ENCODE measurements around the gene LRG1.

The LRG1 gene

DNA sequence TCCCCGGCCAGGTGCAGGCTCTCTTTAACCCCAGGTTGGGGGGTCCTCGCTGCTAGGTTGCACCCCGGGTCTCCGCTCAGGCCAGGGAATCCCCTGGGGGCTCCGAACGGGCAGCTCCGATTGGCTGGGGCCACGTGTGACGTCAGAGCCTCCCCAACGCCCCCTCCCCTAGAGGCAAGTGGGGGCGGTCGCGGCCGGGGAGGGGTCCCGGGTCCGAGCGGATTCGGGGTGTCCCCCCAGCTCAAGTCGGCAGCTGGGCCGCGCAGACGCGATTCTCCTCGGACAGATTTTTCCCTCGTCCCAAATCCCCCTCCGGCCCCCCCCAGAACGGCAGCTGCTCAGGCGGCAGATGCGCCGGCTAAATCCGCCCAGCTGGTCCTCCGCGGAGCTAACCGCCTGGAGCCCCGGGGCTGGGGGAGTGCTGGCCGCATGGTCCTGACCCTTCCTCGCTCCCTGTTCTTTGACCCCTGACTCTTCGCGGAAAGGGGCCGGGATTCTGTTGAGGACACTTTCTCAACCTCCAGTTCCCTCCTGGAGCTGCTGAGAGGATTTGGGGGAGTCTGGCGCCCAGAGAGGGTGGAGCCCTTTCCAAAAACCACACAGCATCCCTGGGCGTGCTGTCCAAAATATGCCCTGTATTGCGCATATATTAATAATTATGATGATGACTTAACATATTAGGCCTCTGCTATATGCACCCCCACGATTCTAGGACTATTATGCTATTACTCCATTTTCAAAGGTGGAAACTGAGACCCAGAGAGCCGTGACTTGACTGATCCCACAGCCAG lies 45.0 kb upstream of the LRG1 start:
- POLR2A ChIA-PET, result no interaction called here

DNA sequence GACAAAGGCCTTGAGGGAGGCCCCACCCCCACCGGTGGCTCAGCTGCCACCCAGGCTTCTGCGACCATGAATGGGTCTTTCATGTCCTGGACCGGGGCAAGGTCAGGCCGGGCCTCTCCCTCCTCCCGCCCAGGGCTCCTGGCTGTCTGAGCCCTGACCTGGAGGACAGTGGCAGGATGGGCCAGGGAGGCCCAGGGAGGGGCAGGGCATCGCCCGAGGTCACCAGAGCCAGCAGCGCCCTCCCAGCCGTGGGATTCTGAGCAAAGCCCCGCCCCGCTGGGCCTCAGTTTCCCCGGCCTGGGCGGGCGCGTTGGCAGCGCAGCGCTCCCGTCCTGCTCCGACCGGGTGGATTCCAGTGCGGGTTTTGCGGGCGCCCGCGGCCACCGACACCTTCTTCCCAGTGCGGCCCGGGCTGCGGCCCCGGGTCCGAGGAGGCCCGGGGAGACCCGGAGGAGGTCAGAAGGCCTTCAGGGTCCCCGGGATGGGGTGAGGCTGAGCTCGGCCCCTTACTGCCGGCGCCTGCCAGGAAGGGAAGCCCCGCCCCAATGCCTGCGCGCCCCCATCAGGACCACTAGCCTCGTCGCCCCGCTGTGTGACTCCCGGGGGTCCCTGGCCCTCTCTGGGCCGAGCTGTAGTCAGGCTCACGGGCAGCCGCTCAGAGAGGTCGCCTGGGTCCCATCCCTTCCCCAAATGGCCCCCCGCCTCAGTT lies 44.3 kb upstream of the LRG1 start:
- CTCF ChIA-PET, result interaction anchor here (1.3 to 3.0 kb wide), 4 partner anchors 13 to 52 kb away, joined by 3 to 14 read pairs (median 5); no protein-coding TSS in a partner anchor
- DNase-seq (ENCODE audit: extremely low spot score), result no peak
- TF ChIP-seq, protein P1, sequence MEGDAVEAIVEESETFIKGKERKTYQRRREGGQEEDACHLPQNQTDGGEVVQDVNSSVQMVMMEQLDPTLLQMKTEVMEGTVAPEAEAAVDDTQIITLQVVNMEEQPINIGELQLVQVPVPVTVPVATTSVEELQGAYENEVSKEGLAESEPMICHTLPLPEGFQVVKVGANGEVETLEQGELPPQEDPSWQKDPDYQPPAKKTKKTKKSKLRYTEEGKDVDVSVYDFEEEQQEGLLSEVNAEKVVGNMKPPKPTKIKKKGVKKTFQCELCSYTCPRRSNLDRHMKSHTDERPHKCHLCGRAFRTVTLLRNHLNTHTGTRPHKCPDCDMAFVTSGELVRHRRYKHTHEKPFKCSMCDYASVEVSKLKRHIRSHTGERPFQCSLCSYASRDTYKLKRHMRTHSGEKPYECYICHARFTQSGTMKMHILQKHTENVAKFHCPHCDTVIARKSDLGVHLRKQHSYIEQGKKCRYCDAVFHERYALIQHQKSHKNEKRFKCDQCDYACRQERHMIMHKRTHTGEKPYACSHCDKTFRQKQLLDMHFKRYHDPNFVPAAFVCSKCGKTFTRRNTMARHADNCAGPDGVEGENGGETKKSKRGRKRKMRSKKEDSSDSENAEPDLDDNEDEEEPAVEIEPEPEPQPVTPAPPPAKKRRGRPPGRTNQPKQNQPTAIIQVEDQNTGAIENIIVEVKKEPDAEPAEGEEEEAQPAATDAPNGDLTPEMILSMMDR (IDR thresholded peaks at IDR 0.05; ENCODE audit: control extremely low read depth, extremely low read depth, low read depth, missing control alignments), result no peak
- POLR2A ChIA-PET, result no interaction called here

More for the DNA sequence above, 45.0 kb upstream of the LRG1 start:
- CTCF ChIA-PET, result interaction anchor here (1.3 to 3.0 kb wide), 5 partner anchors 14 to 51 kb away, joined by 3 to 14 read pairs (median 5); no protein-coding TSS in a partner anchor
- TF ChIP-seq, protein P1 (IDR thresholded peaks at IDR 0.05; ENCODE audit: control extremely low read depth, extremely low read depth, low read depth, missing control alignments), result no peak
- no peak for DNase-seq (ENCODE audit: extremely low spot score)

GRCh38 chr19:4582980-4583842 lies 43.4 kb upstream of the LRG1 start:
- no peak for DNase-seq (ENCODE audit: extremely low spot score)
- POLR2A ChIA-PET, result no interaction called here
- TF ChIP-seq, protein P1 (IDR thresholded peaks at IDR 0.05; ENCODE audit: control extremely low read depth, extremely low read depth, low read depth, missing control alignments), result no peak
- CTCF ChIA-PET, result interaction anchor here (3.0 kb wide), 1 partner anchor 53 kb away, joined by 14 read pairs; no protein-coding TSS in a partner anchor

DNA sequence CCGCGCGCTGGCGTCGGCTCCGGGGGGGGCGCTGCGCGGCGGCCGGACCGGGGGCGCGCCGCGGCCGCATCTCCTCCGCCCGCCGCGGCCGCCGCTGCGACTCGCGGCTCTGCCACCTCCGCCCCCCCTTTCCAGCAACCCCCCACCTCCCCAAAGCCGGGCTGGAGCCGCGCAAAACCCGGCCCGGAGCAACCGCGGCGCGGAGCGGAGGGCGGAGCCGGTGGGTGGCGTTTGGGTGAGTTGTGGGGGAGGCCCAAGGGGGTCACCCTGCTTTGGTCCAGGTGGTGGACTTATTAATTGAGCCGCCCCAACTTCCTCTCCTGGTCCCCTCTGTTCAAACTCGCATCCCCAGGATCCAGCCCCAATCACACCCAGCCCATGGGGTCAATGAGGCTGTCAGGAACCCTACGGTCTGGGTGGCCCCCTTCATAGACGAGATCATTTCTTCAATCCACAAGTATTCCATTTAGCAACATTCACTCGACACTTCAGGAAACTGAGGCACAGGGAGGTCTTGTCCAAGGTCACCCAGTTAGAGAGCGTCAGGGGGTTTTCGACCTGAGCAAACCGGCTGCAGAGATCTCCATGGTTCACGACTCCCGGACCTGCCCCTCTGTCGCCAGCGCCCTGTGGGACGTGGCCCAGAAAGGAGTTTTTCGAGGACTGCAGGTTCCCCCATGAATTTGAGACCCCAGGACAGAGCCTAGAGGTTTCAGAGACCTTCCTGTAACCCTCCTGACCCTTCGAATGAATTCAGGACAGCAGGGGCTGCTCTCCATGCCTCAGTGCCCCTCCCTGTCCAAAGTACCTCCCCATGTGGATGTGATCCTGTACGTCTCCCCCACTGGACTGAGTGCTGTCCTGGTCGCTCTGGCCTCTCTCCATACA lies 42.1 kb upstream of the LRG1 start:
- POLR2A ChIA-PET, result no interaction called here
- TF ChIP-seq, protein P1 (IDR thresholded peaks at IDR 0.05; ENCODE audit: control extremely low read depth, extremely low read depth, low read depth, missing control alignments), result no peak
- CTCF ChIA-PET, result no interaction called here
- no peak for DNase-seq (ENCODE audit: extremely low spot score)

DNA sequence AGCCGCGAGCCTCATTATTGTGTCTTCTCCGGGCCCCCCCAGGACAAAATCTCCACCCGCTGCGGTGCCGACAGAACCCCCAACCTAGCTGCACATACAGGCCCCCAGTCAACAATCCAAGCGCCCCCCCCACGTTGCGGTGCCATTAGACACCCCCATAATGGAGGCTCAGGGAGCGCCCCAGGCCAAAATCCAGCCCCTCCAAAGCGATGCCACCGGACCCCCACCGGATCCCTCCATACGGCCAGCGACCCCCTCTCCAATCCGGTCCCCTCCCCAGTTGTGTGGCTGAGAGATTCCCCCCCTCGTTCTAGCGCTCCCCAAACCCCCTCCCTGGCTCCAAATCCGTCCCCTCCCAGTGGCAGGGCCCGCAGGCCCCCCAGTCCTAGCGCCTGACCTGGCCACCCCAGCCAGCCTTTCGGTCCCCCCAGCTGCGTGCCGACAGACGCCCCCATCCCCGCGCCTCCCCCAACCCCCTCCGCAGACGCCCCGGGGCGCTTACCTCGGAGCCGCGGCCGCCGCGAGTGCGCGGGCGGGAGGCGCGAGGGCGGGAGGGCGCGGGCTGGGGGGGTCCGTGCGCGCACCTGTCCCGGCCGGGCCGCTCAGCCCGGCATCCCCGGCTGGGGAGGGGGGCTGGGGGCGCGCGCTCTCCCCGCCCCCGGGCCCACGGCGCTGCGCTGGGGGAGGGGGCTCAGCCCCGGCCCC lies 41.3 kb upstream of the LRG1 start:
- ChIA-PET CTCF (interaction anchor here (1.5 to 3.0 kb wide), 3 partner anchors 12 to 52 kb away, joined by 4 to 20 read pairs (median 12); no protein-coding TSS in a partner anchor), POLR2A (no interaction called here)
- no peak for DNase-seq (ENCODE audit: extremely low spot score)
- TF ChIP-seq, protein P1 (IDR thresholded peaks at IDR 0.05; ENCODE audit: control extremely low read depth, extremely low read depth, low read depth, missing control alignments), result no peak
